ENCODE measurements around the gene CHID1. TPM values are rescaled to one million over a fixed set of nuclear protein-coding genes. Genes with fewer than 3 reads are reported as not detected.

Gene CHID1
- total RNA-seq, 1 donor from 2014 or later = 88.3 TPM

DNA sequence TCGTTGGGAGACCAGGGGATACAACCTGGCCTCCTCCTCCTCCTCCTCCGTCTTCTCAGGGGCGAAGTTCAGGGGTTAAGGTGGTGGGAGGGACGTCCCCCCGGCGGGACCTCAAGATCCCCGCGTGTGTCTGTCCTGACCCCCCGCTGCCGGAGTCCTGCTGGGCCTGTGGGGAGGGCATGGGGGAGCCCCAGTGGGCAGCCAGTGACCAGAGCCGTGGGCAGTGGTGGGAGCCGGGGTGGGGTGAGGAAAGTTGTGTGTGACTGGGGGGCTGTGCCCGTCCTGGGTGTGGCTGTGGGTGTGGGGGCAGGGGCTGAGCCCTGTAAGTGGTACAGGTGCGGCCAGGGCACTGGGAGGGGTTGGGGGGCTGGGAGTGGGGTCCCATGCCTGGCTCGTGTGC lies 57.8 kb downstream of the CHID1 start:
- Mint-ChIP-seq H3K9me3 (no peaks in the 10 kb centered on the region), H3K27ac (no peak overlapping the region), H3K36me3 (no peaks in the 10 kb centered on the region), H3K4me1 (peaks cover 26% of the 10 kb centered on the region), H3K4me3 (no peak overlapping the region), H3K27me3 (ENCODE audit: low read depth) (no peaks in the 10 kb centered on the region)
- DNase-seq (ENCODE audit: low spot score in 2 of 2, unreplicated experiment in 2 of 2) = no peak
- TF ChIP-seq, protein P1, sequence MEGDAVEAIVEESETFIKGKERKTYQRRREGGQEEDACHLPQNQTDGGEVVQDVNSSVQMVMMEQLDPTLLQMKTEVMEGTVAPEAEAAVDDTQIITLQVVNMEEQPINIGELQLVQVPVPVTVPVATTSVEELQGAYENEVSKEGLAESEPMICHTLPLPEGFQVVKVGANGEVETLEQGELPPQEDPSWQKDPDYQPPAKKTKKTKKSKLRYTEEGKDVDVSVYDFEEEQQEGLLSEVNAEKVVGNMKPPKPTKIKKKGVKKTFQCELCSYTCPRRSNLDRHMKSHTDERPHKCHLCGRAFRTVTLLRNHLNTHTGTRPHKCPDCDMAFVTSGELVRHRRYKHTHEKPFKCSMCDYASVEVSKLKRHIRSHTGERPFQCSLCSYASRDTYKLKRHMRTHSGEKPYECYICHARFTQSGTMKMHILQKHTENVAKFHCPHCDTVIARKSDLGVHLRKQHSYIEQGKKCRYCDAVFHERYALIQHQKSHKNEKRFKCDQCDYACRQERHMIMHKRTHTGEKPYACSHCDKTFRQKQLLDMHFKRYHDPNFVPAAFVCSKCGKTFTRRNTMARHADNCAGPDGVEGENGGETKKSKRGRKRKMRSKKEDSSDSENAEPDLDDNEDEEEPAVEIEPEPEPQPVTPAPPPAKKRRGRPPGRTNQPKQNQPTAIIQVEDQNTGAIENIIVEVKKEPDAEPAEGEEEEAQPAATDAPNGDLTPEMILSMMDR (IDR thresholded peaks at IDR 0.05; ENCODE audit: unreplicated experiment) = no peak

DNA sequence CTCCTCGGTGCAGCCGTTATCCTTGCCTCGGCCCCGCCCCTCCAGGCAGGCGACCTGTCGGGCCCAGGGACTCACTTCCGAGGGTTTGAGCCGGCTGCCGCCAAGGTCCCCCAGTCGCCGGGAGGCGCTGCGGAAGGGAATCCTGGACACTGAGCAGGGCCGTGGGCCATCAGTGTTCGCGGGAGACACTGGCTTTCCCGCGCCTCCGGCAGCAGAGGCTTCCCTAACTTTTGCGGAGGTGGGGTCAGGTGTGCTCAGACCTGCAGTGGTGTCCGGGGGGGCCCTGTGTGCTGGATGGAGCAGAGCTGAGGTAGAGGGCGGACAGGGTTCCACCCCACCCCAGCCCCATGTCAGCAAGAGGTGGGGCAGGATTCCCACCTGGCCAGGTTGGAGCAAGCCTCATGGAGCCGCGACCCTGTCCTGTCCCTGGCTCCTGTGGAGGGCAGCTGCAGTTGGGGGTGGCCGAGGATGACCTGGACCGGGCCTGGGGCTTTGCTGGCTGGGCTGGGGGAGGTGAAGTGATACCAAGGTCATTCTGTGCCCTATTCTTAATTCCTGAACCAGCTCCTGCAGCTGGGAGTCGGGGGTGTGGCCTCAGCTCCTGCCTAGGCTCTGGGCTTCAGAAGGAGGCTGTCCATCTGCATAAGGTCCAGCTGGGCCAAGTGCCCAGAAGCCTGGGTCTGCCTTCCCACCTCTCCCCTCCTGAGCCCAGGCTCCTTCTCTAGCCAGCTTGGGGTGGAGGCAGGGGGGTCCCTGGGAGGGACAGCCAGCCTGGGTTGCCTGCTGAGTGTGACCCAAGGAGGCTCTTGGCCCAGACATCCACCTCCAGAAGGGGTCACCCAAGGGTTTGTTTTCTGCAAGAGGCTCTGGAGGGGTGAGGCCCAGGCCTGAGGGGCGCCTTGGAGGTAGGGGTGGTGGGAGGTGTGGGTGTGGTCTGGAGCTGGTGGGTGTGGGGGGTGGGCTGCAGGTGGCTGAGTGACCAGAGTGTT lies 59.5 kb downstream of the CHID1 start:
- H3K4me1 Mint-ChIP-seq = peaks cover 26% of the 10 kb centered on the region
- TF ChIP-seq, protein P1 (IDR thresholded peaks at IDR 0.05; ENCODE audit: unreplicated experiment) = no peak
- H3K27ac Mint-ChIP-seq = no peak overlapping the region
- no peak for DNase-seq (ENCODE audit: low spot score in 2 of 2, unreplicated experiment in 2 of 2)
- no peaks in the 10 kb centered on the region for H3K27me3 Mint-ChIP-seq (ENCODE audit: low read depth)
- H3K36me3 Mint-ChIP-seq = no peaks in the 10 kb centered on the region
- H3K4me3 Mint-ChIP-seq = peak overlapping the region; percentile 68
- no peaks in the 10 kb centered on the region for H3K9me3 Mint-ChIP-seq

DNA sequence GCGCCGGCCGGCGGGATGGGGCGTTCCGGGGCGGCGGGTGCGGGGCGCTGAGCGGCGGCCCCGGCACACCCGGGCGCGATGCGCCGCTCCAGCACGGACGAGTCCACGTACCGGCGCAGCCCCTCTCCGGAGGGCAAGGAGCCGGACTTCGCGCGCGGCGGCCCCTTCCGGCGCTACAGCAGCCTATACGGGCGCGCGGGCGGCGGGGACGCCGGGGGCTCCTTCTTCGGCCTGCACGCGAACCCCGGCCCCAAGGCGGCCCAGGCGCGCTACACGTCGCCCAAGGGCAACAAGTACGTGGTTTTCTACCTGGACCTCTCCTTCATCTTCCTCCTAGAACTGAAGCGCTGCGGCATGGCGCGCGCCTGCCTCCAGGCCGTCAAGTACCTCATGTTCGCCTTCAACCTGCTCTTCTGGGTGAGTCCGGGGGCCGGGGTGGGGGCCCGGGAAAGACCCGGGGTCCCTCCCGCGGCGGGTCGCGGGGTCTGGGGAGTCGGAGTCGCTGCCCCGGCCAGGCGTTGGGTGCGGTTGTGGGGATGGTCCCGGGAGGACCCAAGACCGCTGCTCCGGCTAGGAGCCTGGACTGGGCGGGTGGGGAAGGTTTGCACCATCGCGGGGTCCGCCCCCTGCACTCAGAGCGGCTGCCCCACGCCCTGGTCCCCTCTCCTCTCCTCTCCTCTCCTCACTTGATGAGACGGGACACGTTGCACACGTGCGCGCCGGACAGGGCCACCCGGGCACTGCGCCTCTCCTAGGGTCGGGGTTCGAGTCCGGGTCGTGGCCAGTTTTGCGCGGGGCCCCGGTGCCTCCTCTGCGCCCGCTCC lies 60.4 kb downstream of the CHID1 start:
- no peaks in the 10 kb centered on the region for H3K9me3 Mint-ChIP-seq
- no peaks in the 10 kb centered on the region for H3K36me3 Mint-ChIP-seq
- no peaks in the 10 kb centered on the region for H3K27me3 Mint-ChIP-seq (ENCODE audit: low read depth)
- peaks cover 31% of the 10 kb centered on the region for H3K4me1 Mint-ChIP-seq
- TF ChIP-seq, protein P1 (IDR thresholded peaks at IDR 0.05; ENCODE audit: unreplicated experiment) = no peak
- DNase-seq (ENCODE audit: low spot score in 2 of 2, unreplicated experiment in 2 of 2) = no peak
- H3K4me3 Mint-ChIP-seq = peak overlapping the region; percentile 68
- no peak overlapping the region for H3K27ac Mint-ChIP-seq

DNA sequence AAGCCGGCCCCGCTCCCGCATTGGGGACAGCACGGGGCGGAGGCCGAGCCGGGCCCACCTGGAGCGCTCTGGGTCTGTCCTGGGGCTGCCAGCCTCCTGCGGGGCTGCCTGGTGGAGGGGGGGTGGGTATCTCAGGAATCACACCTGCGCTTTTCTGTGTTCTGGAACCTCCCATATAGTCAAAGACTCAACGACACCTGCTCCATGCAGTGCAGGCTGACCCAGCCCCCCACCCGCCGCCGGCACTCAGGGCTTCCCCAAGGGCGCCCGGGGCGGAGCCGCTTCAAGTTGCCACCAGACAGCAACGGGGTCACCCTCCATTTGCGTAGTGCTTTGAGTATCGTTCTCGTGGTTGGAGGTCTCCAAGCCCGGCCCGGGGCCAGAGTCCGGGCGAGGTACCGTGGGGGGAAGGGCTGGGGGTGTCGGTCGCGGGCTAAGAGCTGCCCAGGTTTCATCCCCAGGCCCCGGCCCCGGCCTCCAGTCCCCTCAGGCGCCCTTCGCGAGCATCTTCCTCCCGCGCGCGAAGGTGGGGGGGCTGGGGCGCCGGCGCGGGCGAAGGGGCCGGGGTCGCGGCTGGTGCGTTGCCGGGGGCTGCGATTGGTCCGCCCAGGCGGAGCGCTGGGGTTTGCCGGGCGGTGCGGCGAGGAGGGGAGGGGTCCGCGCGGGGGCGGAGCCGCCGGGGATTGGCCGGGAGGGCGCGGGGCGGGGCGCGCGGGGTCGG lies 61.3 kb downstream of the CHID1 start:
- TF ChIP-seq, protein P1 (IDR thresholded peaks at IDR 0.05; ENCODE audit: unreplicated experiment) = no peak
- Mint-ChIP-seq H3K27me3 (ENCODE audit: low read depth) (no peaks in the 10 kb centered on the region), H3K4me3 (peak overlapping the region; percentile 69), H3K27ac (peak overlapping the region; percentile 47), H3K9me3 (no peaks in the 10 kb centered on the region), H3K36me3 (no peaks in the 10 kb centered on the region), H3K4me1 (peaks cover 37% of the 10 kb centered on the region)
- peak; percentile 73 to 76 for DNase-seq (ENCODE audit: low spot score in 2 of 2, unreplicated experiment in 2 of 2)

DNA sequence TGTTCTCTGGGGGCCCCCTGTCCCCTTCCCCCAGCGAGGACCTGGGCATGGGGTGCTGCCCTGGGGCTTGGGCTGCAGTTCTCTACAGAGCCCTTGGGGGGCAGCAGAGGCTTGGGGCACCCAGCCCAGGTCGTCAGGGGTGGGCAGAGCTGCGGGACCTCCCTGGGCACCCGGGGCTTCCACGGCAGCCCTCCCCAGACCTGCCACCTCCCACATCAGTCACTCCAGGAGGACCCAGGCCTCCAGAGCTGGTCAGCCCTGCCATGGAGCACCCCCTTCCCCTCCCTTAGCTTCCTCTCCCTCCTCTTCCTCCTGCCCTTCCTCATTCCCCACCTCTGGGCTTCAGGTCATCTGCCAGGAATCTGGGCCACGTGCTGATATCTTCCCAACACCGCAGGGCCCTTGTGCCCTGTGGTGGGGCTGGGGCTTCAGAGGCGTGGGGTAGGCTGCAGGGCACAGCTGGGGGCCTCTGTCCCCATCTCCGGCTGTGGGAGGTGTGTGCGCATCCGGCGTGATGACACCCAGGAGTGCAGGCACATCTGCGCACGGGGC lies 62.2 kb downstream of the CHID1 start:
- no peaks in the 10 kb centered on the region for H3K9me3 Mint-ChIP-seq
- no peaks in the 10 kb centered on the region for H3K36me3 Mint-ChIP-seq
- TF ChIP-seq, protein P1 (IDR thresholded peaks at IDR 0.05; ENCODE audit: unreplicated experiment) = peak; percentile 67
- peaks cover 45% of the 10 kb centered on the region for H3K4me1 Mint-ChIP-seq
- peak in 1 of 2 experiments; percentile 64 for DNase-seq (ENCODE audit: low spot score in 2 of 2, unreplicated experiment in 2 of 2)
- H3K27me3 Mint-ChIP-seq (ENCODE audit: low read depth) = no peaks in the 10 kb centered on the region
- peak overlapping the region; percentile 69 for H3K4me3 Mint-ChIP-seq
- no peak overlapping the region for H3K27ac Mint-ChIP-seq
